Measurements from ENCODE around the gene BTBD18.

Gene BTBD18

DNA sequence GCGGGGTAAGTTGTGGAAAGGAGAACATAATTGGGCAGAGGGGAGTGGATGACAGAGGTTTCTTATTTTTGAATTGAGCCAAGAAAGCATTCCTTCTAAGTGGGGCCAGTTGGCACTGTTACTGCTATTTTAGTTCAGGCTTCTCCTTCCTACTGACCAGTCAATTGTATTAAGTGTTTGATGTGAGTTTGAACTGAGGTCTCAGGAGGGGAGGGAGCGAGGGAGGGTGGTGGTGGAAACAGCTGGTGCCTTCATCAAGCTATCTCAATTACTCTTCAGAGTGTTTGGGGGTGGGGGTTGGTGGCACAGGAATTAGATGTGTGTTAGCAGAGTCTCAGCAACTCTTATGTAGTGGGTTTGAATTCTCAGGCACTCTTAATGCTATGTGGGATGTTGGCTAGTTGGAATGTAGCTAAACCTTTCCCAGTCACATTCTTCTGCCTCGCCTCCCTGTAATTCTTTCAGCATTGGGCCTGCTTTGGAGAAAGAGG lies 24.5 kb upstream of the BTBD18 start:
- no peak for DNase-seq (ENCODE audit: low read depth)

DNA sequence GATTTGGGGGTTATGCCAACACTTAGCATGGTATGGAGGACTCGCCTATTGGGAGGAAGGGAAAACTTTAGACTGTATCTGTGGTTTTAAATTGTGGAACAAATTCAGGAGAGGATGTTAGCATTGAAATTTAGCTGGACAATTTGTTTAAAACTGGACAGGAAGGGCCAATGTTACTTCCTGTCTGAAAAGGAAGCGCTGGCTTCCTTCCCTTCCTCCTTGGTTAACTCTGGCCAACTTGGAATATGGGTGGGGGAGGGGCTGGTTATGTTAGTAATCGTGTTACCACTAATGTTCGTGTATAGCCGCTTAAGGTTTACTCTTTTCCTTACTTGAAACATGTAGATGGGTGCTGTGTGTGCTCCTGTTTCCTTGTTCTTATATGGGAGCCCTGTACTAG lies 23.9 kb upstream of the BTBD18 start:
- DNase-seq (ENCODE audit: low read depth): no peak

DNA sequence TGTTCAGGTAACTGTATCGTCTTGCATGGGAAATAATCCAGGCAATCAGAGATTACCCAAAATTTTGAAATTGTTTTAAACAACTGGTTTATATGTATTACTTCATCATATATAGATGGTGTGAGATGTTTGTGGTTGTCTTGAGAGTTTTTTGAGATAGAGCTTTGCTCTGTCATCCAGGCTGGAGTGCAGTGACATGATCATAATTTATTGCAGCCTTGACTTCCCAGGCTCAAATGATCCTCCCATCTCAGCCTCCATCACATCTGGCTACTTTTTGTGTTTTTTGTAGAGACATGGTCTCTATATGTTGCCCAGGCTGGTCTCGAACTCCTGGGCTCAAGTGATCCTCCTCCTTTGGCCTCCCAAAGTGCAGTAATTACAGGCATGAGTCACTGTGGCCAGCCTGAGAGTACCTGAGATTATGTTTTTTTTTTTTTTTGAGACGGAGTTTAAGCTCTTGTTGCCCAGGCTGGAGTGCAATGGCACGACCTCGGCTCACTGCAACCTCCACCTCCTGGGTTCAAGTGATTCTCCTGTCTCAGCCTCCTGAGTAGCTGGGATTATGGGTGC lies 21.5 kb upstream of the BTBD18 start:
- no peak for DNase-seq (ENCODE audit: low read depth)

DNA sequence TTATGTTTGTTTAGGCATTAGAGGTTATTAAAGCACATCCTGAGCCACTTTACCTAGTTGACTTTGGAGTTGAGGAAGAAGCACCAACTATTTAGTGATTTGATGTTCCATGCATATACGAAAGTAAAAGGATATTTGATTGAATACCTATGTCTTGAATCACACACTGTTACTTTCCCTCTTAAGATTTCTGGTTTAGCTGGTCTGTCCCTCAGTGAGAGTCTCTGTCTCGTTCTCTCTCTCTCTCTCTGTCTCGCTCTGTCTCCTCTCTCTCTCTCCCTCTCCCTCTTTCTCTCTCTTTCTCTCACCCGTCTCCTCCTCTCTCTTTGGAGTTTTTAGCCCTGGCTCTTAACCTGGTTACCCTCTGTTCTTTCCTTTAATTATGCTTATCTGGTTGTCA lies 20.9 kb upstream of the BTBD18 start:
- peak; percentile 47 for DNase-seq (ENCODE audit: low read depth)

DNA sequence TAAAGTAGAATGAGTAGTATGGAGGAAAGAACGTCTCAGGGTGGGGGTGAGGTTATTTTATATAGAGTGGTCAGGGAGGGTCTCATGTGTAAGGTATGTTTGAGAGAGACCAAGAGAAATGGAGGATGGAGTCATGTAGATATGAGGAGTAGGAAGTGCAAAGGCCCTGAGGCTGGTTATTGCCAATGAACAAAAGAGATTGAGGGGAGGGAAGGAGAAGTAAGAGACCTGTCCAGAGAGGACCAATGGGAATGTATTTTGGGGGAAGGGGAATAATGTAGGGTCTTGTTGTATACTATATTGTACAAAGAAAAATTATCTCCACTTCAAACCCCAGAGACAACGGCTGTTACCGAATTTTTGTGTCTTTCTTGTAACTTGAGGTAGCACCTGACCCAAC lies 19.7 kb upstream of the BTBD18 start:
- no peak for DNase-seq (ENCODE audit: low read depth)

DNA sequence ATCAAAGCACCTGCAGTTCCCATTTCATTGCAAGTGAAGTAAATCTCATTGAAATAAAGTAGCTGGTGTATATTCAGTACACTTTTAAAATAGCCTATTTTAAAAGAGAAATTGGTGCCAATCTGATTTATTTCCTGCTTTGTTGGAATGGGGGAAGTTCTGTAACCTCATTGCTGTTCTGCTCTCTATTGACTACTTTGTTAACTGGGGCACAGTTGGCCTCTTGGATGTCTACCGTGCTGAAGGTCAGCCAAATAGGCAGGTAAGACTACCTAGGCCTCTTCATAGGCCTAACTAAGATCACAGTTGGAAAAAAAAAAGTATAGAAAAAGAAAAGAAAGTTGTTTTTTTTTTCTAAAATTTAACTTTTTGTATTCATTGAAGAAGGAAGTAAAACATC lies 19.2 kb upstream of the BTBD18 start:
- no peak for DNase-seq (ENCODE audit: low read depth)

DNA sequence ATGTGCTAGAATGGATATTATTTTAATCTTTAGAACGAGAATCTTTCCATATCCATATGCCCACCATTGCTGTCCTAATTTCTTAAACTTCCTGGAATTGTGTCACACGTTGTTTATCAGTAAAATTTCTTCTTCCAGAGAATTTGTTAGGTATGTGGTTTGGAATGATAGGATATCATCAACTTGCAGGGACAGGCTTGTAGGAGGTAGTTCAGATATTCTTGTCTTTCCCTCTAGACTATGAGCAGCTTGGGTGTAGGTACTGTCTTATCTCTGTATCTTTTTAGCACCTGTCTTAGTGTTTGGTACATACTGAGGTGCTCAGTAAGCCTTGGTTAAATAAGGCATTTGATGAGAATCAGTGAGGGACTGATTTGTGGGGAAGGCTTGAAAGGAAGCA lies 13.4 kb upstream of the BTBD18 start:
- no peak for DNase-seq (ENCODE audit: low read depth)

DNA sequence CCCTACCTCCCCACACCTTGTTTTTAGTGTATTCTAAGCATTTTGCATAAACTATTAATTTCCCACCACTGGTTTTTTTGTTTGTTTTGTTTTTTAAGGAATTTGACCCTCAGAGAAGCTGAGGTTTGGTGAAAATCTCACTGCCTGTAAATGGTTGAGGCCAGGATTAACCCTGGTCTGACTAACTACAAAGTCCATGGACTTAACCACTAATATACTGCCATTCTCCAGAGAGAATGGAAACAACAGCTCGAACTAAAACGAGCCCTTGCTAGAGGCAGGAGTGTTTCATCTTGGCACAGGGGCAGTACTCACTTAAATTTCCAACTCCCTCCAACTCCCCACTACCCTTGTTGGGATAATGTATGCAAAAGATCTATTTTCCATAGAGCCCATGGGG lies 12.9 kb upstream of the BTBD18 start:
- no peak for DNase-seq (ENCODE audit: low read depth)

DNA sequence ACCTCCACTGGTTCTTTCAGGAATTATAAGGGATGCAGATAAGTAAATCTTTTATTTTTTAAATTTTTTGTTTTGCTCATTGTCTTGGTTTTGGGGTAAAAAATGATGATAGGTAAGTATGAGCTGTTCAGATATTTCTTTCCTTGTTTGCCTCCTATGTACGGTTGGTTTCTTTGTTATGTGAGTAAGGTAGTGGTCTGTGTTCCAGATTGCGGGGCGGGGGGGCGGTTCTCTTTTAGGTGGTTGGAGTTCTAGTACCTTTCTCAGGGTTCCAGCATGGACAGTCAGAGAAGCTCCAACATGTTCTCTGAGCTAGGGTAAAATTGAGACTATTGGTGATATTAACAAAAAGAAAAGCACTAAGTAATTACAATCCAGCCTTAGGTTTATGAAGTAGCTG lies 12.4 kb upstream of the BTBD18 start:
- no peak for DNase-seq (ENCODE audit: low read depth)

DNA sequence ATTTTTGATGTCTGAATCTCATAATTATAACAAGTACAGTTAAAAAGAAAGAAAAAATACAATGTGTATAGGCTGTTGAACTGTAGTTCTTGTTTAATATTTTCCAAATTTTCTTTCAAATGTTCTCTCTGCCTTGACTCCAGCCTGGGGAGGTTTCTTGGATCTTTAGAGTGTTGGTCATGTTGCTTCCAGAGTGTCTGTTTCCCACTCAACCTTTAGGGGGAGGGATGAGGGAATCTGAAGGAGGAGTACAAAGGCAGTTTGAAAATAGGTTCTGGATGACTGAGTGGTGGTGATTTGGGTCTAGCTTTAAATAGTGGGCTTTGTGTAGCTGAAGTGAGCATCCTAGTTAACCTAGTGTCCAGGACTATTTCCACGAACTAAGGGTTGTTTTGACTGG lies 11.9 kb upstream of the BTBD18 start:
- DNase-seq (ENCODE audit: low read depth): peak; percentile 69

DNA sequence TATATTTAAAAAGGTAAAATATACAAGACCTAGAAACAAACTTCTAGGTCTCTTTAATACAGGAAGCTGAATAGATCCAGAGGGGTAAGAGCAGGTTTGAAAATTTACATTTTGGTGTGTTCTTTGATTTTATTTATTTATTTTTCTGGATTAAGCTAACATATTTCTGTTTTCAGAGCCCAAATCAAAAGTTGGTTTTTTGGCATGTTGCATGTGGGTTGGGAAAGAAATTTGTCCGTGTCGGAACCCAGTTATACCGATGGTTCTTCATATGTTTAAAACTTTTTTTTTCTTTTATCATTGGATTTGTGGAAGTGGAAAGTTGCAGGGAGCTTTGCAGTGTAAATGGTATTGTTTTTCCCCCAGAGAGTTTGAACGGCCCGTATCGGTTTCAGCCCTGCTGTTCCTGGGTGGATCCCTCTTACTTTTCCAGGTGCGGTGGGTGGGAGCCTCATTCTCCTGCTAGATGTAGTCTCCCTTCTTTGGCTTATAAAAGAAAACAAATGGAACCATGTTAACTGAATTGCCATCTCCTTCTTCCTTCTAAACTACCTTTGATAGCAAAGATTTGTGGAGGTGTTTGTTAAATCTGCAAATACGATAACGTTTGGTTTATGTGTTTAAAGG lies 10.7 kb upstream of the BTBD18 start:
- peak; percentile 34 for DNase-seq (ENCODE audit: low read depth)

DNA sequence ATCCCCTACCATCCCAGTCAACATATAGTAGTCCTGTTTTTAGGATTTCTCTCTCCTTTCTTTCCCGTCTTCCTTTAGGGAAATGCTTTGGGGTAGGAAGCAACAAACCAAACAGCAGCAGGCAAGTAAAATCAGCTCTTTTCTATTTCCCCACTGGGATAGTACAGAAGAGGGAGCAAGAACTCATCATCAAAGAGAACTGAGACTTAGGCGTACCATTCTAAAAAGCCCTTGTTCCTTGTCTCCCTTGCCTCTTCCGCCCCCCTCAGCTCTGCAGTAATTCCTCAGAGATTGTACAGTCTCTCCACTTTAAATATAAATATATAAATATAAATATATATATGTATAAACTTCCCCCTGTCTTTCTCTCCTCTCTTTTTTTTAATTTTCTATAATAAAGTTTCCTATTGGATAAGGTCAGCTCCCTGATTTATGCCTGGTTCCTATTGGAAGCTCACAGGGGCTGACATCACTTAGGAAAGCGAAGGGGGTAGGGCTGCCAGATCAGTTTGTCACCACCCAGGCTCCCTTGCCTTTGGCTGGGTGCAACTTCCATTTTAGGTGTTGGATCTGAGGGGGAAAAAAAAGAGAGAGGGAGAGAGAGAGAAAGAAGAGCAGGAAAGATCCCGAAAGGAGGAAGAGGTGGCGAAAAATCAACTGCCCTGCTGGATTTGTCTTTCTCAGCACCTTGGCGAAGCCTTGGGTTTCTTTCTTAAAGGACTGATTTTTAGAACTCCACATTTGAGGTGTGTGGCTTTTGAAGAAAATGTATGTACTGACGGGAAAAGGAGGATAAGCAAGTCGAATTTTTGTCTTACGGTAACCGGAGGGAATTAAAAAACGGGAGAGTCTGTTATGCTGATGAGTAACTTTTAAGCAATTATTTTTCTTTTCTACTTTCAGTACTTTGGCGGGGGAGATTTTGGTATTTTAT lies 9.9 kb upstream of the BTBD18 start, which contains the start of gene CTNND1:
Gene CTNND1, plus strand, starts transcription at position 502 of the 934 bp plus-strand sequence. CDS start 29,677 bp downstream, outside the sequence.
- DNase-seq (ENCODE audit: low read depth): peak; percentile 98

DNA sequence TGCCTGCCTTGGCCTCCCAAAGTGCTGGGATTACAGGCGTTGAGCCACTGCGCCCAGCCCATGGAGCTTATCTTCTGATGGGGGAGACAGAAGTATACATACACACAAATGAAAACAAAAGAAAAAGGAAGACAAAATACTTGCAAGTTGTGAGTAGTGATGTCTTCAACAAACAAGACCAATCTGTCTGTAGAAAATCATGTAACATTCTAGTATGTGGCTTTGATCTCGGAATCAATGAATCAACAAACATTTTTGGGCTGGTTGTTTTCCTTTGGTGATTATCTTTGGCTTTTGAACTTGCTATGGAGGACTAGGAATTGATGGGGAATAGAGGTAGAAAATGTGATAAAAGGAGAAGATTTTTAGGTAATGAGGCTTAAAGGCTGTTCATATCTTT lies 6.6 kb upstream of the BTBD18 start:
- DNase-seq (ENCODE audit: low read depth): no peak

DNA sequence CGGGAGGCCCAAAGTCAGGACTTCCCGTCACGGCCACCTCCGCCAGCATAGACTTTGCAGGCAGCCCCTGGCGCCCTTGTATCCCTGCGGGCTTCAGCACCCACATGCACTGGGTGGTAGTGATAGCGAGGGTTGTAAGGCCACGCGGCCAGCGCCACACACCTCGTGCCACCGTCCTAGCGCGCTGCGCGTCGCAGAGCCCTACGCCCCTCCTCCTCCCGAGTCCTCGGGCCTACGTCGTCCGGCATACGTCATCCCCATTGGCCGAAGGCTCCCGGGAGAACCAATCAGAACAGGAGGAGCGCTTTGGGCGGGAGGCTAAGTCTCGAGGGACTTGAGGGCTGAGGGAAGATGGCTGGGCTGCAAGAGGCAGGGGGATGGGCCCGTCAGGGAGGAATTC lies 1.3 kb upstream of the BTBD18 start:
- no peak for DNase-seq (ENCODE audit: low read depth)

DNA sequence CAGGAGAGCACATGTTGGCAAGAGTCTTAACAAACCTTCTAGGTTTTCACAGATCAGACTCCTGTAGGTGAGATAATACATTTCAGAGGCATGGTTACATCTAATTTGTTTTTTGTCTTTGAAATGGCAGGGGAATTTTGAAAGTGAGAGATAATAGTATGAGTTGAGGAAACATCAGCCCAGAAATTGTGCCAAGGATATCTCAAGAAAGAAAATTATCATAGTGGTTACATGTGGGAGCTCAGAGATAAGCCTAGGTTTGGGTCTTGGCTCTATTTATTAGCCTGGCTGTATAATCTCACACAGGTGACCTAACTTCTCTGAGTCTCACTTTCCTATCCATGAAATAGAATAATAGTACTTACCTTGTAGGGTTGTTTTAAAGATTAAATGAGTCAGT lies 443 bp downstream of the BTBD18 start:
- DNase-seq (ENCODE audit: low read depth): no peak

DNA sequence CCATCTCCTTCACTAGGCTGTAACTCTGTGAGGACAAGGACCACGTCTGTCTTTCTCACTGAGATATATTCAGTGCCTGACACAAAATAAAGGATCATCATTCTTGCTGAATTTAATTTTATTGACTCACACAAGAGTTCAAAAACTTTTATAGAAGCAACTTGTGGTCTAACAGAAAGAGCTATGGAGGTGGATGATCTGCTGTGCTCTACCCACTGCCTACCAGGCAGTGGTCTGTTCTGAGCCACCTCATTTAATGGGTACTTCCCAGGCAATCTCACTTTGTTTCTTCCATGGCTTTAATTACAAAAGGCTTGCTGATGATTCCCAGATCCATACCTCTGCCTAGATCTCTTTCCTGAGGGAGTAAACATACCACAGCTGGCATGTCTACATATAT lies 4.7 kb downstream of the BTBD18 start:
- DNase-seq (ENCODE audit: low read depth): no peak

DNA sequence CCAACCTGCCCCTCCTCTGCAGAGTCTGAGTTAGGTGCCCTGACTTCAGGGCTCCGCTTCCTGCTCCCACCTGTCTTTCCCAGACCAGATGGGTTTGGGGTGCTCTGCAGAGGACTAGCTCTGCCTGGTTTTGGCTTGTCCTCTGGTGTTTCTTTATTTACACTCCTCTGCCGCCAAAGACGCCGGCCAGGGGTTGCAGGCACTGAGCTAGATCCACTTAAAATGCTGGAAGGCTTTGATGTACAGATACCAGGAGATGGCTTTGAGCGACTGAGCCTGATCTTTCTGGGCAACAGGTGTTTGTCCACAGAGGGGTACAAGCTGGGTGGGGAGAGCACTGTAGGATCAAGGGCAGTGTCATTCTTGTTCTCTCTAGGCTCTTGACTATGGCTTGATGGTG lies 6.4 kb downstream of the BTBD18 start:
- no peak for DNase-seq (ENCODE audit: low read depth)

DNA sequence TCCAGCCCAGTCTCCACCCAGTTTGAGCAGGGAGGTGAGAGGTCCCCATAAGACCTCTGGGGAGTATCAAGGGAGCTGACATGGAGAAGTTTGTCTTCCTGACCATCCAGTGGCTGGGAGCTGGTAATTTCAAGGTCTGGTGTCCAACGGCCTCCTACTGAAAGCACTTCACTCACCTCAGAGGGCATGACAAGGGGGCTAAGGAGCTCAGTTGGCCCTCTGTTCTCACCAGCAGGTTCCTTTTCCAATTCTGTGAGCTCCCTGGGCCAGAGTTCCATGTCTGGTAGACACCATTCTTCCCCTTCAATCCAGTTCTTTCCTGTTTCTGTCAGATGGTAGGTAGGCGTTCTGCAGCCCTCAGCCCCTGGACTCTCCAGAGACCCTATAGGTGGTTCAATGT lies 7.3 kb downstream of the BTBD18 start:
- DNase-seq (ENCODE audit: low read depth): no peak

DNA sequence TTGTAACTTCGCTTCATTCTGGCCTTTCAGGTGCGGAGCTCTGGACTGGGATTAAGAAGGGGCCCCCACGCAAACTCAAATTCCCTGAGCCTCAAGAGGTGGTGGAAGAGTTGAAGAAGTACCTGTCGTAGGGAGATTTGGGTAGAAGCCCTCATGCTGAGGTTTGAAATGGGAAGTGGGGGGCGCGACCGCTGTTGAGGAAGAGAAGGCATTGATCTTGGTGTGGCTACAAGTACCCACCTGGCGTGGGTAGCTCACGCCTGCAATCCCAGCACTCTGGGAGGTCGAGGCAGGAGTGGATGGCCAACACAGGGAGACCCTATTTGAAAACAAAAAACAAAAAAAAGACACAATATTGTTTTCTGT lies 9.5 kb downstream of the BTBD18 start:
- no peak for DNase-seq (ENCODE audit: low read depth)

DNA sequence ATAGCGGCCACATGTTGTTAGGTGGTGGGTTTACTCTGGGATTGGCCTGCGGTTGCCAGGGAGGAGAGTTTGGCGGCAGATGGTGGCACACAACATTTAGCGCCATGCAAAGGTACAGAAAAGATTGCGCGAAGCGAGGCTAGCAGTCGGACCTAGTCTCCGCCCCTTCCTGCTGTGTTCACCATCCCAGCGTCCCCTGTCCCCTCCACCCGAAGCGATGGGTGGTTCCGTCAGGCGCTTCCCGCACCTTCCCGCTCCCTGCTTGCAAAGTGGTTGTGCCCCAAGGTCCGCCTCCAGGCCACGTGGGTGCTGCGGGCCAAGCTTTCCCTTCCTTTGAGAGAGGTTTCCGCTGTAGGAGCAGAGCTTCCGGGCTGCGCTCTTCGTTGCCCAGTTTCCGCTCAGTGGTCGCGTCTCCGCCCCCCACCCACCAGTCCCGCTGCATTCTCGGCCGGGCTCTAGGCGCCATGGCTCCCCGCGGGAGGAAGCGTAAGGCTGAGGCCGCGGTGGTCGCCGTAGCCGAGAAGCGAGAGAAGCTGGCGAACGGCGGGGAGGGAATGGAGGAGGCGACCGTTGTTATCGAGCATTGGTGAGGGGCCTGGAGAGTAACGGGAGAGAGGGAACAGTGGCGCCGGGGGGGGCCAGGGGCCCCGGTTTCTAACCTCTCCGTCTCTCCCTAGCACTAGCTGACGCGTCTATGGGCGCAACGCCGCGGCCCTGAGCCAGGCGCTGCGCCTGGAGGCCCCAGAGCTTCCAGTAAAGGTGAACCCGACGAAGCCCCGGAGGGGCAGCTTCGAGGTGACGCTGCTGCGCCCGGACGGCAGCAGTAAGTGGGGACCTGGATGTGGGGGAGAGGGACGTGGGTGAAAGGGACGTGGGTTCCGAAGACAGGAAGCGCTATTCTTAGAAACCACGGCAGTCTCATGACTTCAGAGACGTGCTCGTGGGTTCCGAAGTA lies 10.2 kb downstream of the BTBD18 start, which contains the start of gene SELENOH:
Gene SELENOH, plus strand, starts transcription at position 360 of the 955 bp plus-strand sequence. Its CDS starts 105 bp downstream, at position 465.
- peak; percentile 98 for DNase-seq (ENCODE audit: low read depth)

DNA sequence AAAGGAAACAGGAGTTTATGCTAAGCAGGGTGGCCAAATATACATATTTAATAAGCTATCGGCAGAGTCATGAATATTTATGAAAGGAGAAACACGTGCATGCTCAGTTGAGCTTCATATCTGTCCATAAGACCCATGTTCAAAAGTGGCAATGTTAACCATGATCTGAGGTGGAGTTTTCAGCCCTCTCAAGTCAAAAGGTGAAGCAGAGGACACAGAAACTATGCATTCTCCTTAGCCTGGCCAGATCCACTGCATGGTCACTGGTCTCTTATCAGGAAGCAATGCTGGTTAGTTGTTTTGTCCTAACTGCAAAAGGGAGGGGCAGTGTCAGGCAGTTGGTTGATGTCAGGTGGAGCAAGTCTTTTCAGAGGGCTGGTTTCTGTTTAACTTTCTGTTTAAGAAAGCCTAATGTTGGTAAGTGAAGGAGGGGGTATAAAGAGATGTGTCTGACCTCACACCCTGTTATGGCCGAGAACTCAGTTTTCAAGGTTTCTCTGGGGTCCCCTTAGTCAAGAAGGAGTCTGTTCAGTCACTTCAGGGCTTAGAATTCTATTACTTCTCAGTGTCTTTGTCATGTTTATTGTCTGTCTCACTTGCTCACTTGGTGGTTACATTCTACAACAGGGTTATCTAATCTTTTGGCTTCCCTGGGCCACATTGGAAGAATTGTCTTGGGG lies 15.9 kb downstream of the BTBD18 start:
- DNase-seq (ENCODE audit: low read depth): no peak

Measured in ELR (cell line).